GM19397 (cell line): Measurements from ENCODE around the gene HCRTR1.
"Not testable (repeated sequence)": the region's sequence is repeated elsewhere in the genome, so short reads cannot be mapped to it uniquely, and the experiment has no call there.

Experiments used
- ATAC-seq: cut with Tn5 transposase; IDR thresholded peaks from one replicate; pipeline ENCODE4 v1.9.1; 2021; ENCODE audit warnings: mild to moderate bottlenecking, moderate library complexity; ENCODE audit not compliant: unreplicated experiment

Gene HCRTR1

GRCh38 chr1:31581821-31582810 is 35.4 kb upstream of the HCRTR1 start:
- ATAC-seq = no peak

GRCh38 chr1:31583082-31583994 is 34.2 kb upstream of the HCRTR1 start:
- ATAC-seq = no peak

- no peak for ATAC-seq
Measured at GRCh38 chr1:31583995-31584868, 33.3 kb upstream of the HCRTR1 start.

DNA sequence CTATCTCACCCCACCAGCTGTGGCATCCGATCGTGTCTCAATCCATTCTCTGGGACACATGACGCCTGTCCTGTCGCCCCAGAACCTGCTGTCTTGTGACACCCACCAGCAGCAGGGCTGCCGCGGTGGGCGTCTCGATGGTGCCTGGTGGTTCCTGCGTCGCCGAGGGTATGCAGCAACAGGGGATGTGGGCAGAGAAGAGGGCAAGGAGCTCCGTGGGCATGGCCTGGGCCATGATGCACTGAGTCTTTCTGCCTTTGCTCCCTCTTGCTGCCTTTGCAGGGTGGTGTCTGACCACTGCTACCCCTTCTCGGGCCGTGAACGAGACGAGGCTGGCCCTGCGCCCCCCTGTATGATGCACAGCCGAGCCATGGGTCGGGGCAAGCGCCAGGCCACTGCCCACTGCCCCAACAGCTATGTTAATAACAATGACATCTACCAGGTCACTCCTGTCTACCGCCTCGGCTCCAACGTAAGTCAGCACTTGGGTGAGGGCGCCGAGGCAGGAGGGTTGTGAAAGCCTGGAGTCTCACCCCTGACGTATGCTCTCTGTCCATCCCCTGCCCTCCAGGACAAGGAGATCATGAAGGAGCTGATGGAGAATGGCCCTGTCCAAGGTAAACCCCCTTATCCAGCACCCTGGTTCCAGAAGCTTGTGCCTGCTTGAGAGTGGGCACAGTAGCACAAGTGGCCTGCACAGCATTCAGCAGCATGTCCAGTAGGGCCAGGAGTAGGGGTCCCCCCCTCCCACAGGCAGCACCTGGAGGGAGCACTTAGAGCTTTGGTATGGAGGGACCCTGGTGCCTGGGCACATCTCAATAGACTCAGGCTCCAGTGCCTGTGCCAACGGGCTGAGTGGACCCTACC is 32.4 kb upstream of the HCRTR1 start:
- no peak for ATAC-seq

- no peak for ATAC-seq
Measured at GRCh38 chr1:31585736-31586365, 31.6 kb upstream of the HCRTR1 start.

DNA sequence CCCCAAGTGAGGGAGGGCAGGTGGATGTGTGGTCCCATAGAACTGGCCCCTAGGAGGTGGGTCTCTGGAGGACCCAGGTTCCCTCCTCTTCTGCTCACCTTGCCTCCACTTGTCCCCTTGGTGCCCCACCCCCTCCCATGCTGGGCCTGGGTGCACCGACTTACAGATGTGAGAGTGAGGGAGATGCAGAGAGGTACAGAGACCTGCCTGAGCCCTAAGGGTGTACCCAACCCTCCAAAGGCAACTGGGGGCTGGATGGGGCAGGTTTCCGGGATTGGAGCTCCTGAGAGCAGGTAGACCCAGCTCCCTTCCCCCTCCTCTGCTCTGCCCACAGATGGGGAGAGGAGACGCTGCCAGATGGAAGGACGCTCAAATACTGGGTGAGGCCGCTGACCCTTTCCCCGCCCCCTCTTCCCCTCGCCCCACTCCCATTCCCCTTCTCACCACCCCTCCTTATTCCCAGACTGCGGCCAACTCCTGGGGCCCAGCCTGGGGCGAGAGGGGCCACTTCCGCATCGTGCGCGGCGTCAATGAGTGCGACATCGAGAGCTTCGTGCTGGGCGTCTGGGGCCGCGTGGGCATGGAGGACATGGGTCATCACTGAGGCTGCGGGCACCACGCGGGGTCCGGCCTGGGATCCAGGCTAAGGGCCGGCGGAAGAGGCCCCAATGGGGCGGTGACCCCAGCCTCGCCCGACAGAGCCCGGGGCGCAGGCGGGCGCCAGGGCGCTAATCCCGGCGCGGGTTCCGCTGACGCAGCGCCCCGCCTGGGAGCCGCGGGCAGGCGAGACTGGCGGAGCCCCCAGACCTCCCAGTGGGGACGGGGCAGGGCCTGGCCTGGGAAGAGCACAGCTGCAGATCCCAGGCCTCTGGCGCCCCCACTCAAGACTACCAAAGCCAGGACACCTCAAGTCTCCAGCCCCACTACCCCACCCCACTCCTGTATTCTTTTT is 30.8 kb upstream of the HCRTR1 start:
- no peak for ATAC-seq

- not testable (repeated sequence) for ATAC-seq
Measured at GRCh38 chr1:31587328-31587699, 30.2 kb upstream of the HCRTR1 start.

DNA sequence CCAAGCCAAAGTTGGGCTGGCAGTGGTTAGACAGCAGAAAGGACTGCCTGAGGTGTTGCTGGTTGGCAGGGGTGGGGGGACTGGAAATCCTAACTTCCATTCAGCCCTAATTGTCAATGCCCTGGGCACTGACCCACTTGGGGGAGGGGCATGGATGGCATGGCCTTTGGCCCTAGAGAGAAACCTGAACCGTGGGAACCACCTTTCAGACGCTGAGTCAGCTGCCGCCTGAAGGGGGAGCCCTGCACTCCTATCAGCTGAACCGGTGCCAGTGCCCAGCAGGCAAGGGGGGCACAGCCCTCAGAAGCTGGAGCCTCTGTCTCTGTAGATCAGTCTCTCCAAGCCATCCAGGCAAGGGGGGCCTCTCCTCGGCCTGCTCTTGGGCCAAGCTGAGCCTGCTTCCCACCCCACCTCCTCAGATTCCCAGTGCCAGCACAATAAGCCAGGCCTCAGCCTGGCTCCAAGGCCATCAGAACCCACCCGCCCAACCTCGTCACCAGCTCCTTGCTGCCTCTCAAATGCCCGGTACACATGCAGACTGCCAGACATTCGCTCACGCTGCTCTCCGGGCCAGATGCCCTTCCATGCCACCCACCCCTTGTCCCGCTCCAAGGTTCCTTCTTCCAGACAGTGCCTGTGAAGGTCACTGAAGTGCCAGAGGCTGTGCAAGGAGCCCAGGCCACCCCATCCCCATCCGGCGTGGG is 29.6 kb upstream of the HCRTR1 start:
- ATAC-seq = no peak

DNA sequence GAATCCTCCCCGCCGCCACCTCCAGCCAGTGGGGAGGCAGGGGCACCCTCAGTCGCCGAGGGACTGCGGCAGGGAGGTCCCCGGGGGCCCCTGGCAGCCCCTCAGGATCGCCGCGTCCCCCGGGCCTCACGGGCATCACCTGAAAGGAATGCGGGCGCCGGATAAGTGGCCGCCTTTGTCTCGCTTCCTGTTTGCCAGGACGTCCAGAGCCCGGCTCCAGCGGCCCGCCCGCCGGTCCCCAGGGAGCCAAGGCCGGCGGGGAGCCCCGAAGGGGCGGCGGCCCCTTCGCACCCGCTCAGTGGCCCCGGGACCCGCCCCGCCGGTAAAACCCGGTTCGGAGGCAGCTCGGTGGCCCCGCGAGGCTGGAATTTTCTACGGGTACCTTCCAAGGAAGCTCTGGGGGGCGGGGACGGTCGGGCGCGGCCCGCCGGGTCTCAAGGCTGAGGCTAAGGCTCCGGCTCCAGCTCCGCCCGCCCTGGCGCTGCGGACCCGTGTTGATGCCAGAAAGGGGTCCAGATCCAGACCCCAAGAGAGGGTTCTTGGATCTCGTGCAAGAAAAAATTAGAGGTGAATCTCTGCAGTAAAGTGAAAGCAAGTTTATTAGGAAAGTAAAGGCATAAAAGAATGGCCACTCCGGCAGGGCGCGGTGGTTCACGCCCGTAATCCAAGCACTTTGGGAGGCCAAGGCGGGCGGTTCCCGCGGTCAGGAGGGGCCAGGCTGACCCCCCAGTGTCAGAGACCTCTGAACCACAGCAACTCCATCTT is 28.6 kb upstream of the HCRTR1 start:
- ATAC-seq = no peak

DNA sequence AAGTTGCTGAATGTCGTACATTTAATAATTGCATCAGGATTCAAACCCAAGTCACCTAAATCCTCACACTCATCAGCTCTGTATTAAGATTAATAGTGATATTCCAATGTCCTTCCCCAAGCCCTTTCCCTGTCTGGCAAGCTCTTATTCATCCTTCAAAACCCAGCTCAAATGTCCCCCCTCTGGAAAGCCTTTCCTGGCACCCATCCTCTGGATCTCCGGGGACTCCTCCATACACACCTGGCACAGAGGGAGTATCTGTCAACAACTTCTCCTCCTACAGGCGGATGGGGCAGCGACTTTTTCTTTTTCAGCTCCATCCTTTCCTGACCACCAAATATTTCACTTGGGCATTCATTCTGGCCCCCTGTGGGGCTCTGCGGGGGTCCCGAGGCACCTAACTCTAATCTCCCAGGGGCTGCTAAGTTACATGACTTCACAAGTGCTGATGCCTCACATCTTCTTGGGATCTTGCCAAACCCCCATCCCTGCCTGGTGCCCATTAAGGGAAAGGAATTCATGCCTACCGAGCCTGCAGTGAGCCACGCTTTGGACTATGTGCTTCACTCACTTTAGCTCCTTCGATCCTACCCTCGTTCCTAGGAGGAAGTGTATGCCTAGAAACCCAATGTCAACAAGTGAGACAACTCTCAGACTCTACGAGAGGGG is 25.9 kb upstream of the HCRTR1 start:
- ATAC-seq = no peak

DNA sequence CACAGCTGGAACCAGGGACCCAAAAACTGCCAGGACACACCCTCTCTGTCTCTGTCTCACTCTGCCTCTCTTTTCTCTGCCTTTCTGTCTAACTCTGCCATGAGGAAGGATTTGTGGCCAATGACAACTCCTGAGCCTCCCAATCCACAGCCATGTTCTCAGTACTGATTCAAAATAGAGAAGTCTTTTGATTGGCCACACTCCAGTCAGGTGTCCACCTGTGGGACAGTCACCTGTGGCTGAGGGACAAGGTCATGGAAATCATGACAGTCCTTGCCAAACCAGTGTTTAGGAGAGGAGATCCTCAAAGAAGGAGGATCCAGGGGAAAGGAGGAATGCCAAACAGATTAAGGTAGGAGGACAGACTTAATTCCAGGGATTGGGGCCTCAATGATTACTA is 25.4 kb upstream of the HCRTR1 start:
- ATAC-seq = no peak

DNA sequence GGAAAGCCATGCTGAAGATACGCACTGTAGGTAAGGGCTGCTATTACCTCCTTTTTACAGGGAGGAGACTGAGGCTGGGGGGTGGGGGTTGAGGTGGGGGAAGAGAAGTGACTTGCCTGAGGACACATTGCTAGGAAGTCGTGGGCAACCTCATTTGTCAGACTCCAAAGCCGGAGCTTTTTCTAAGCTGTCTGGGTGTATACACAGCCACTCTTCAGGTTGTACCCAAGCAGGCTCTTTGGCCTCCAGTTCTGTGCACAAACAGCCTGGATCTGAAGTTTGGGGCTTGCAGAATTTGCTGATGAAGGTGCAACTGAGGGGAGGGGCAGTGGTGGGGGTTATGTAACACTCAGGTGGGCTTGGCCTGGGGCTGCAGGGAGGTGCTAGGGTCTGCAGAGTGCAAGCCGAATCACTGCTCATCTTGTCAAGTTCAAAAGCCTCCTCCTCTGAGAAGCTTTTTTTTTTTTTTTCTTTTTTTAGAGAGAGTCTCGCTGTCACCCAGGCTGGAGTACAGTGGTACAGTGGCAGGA is 24.3 kb upstream of the HCRTR1 start:
- no peak for ATAC-seq

- ATAC-seq = no peak
Measured at GRCh38 chr1:31593770-31594632, 23.5 kb upstream of the HCRTR1 start.

DNA sequence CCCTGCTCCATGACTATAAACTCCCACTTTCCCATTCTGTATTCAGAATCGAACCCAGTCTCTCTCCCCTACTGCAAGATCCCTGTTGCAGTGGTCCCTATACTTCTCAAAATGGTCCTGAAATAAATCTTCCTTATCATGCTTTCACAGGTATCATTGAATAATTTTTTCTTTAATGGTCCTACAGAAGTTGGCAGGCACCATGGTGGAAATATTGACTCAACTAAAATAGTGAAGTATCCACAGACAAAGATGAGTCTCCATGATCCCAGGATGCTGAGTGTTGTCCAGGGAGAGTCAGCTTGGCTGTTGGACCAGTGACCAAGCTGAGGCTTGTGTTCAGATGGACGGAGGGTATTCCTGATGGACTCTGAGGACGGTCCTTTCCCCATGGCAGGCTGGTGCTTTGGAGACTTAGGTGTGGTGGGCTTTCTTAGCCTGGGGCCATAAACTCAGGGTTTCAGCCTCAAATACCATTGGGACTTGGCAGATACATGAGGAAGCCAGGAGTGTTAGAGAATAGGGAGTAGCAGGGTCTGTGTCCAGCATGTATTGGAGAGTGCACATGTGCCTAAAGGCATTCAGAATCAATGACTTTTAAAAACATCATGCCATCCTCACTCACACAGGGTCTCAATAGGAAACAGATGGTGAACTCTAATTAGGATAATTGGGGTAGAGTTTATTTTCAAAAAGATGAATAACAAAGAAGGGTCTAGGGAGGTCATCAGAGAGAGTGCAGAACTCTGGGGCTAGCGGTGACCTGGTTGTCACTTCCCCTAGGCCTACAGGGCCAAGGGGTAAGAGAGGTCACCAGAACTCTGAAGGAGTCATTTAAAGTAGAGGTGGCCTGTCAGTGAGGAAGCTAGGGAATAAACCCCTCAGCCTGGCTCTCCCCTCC is 21.4 kb upstream of the HCRTR1 start:
- ATAC-seq = no peak
